Measurements from ENCODE around the gene ART3. TPM values are rescaled to one million over a fixed set of nuclear protein-coding genes. Genes with fewer than 3 reads are reported as not detected.

The ART3 gene
- total RNA-seq, 2 experiments from 2014 or later, result not detected

DNA sequence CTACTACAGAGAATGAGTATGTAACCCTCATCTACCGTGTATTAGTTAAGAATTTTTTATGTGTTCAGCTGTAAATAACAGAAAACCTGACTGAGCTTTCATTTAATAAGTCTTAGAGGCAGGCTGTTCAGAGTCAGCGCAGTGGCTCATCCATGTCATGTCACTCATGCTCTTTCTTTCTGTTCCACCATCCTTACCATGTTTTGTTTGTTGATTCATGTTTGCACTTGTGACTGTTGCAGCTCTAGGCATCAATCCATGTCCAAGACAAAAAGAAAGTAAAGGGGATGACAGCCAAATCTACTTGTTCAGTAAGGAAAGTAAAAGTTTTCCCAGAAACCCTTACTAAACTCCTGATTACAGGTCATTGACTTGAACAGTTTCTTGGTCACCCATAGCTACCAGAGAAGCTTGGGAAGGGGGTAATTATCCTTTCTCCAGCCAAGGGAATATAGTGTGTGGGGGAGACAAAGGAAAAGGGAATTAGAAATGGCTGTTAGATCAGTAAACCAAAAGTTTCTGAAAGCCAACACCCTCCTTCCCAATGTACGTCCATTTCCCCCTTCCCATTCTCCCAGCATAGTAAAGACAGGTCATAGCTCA is 9.0 kb downstream of the ART3 start:
- CTCF ChIA-PET, result interaction anchor here (0.7 to 3.0 kb wide), 4 partner anchors 29 to 188 kb away, joined by 3 to 18 read pairs (median 5); no protein-coding TSS in a partner anchor
- intact Hi-C loops (cut with micrococcal nuclease), result loop anchor here (10.0 kb wide), 1 partner anchor 169 kb away; no protein-coding TSS in a partner anchor
- Mint-ChIP-seq H3K4me1 (ENCODE audit: low read depth) (no peaks in the 10 kb centered on the region), H3K4me3 (no peak overlapping the region), H3K9me3 (no peaks in the 10 kb centered on the region), H3K27me3 (no peaks in the 10 kb centered on the region), H3K36me3 (ENCODE audit: low read depth) (no peaks in the 10 kb centered on the region), H3K27ac (no peak overlapping the region)
- TF ChIP-seq, protein P1, sequence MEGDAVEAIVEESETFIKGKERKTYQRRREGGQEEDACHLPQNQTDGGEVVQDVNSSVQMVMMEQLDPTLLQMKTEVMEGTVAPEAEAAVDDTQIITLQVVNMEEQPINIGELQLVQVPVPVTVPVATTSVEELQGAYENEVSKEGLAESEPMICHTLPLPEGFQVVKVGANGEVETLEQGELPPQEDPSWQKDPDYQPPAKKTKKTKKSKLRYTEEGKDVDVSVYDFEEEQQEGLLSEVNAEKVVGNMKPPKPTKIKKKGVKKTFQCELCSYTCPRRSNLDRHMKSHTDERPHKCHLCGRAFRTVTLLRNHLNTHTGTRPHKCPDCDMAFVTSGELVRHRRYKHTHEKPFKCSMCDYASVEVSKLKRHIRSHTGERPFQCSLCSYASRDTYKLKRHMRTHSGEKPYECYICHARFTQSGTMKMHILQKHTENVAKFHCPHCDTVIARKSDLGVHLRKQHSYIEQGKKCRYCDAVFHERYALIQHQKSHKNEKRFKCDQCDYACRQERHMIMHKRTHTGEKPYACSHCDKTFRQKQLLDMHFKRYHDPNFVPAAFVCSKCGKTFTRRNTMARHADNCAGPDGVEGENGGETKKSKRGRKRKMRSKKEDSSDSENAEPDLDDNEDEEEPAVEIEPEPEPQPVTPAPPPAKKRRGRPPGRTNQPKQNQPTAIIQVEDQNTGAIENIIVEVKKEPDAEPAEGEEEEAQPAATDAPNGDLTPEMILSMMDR (IDR thresholded peaks at IDR 0.05), result no peak
- ATAC-seq (no peak), DNase-seq (no peak)
- POLR2A ChIA-PET, result no interaction called here

DNA sequence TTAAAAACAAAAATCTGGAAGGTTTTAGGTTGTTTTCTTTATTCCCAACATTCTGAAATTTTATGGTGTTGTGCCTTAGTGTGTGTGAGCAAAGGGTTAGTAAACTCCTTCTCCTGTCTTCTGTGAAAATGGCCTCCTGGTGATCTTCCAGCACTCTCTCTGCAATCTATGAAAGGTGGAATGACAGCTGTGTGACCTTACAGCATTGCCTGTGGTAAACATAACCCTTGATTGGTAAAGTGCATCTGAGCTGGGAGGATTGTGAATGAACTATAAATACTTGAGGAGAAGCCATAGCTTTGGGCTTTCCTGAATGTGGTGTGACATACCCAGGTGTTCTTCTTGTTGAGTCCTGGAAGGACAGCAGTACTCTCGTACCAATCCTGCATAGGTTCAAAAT is 10.0 kb downstream of the ART3 start:
- Mint-ChIP-seq H3K36me3 (ENCODE audit: low read depth) (no peaks in the 10 kb centered on the region), H3K4me3 (no peak overlapping the region), H3K27me3 (no peaks in the 10 kb centered on the region), H3K27ac (no peak overlapping the region), H3K4me1 (ENCODE audit: low read depth) (no peaks in the 10 kb centered on the region), H3K9me3 (no peaks in the 10 kb centered on the region)
- ChIA-PET POLR2A (no interaction called here), CTCF (interaction anchor here (0.6 to 3.0 kb wide), 2 partner anchors 88 to 95 kb away, joined by 3 to 18 read pairs; no protein-coding TSS in a partner anchor)
- intact Hi-C loops (cut with micrococcal nuclease), result loop anchor here (10.0 kb wide), 1 partner anchor 170 kb away; no protein-coding TSS in a partner anchor
- ATAC-seq (no peak), DNase-seq (no peak)
- TF ChIP-seq, protein P1 (IDR thresholded peaks at IDR 0.05), result no peak

DNA sequence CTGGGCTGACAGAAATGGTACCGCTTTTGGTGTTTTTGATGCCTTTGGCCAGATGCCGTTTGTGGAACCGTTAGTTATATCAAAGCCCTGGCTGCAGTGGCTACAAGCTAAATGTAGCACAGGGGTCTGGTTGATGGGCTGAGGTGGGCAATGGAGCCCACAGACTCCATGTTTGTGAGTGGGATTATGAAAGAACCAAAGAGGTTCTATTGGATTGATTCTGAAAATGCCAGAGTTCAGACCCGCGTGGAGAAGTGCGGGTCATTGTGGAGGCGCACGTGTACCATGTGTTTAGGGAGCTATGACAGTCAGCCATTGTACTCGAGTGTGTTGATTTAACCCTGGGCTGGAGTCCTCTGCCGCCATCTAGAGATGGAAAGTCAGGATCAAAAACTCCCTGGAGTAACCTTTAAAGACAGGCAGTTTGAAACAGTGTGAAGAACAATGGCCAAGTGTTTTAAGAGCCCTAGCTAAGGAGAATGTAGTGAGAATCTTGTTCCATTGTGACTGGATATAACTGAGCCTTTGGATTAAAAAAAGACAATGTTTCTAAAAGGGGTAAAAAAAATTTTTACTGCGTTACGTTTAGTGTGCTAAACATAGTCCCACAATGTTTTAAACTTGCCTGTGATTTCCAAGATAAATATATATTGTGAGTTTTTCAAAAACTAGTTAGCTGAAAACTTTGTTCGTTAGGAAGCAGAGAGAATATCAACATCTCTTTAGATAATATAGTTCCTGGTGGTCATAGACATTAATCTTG is 12.7 kb downstream of the ART3 start:
- POLR2A ChIA-PET, result no interaction called here
- no peak overlapping the region for H3K4me3 Mint-ChIP-seq
- no peak overlapping the region for H3K27ac Mint-ChIP-seq
- H3K36me3 Mint-ChIP-seq (ENCODE audit: low read depth), result no peaks in the 10 kb centered on the region
- intact Hi-C loops (cut with micrococcal nuclease), result loop anchor here (10.0 kb wide), 1 partner anchor 172 kb away; no protein-coding TSS in a partner anchor
- CTCF ChIA-PET, result interaction anchor here (0.6 to 2.0 kb wide), 15 partner anchors 11 to 193 kb away, joined by 3 to 11 read pairs (median 3); partner anchors contain the start of genes ART3 and SDAD1
- TF ChIP-seq, protein P1 (IDR thresholded peaks at IDR 0.05), result no peak
- no peaks in the 10 kb centered on the region for H3K27me3 Mint-ChIP-seq
- ATAC-seq (peak; percentile 53), DNase-seq (peak; percentile 17)
- H3K9me3 Mint-ChIP-seq, result no peaks in the 10 kb centered on the region
- H3K4me1 Mint-ChIP-seq (ENCODE audit: low read depth), result peaks cover 3% of the 10 kb centered on the region

DNA sequence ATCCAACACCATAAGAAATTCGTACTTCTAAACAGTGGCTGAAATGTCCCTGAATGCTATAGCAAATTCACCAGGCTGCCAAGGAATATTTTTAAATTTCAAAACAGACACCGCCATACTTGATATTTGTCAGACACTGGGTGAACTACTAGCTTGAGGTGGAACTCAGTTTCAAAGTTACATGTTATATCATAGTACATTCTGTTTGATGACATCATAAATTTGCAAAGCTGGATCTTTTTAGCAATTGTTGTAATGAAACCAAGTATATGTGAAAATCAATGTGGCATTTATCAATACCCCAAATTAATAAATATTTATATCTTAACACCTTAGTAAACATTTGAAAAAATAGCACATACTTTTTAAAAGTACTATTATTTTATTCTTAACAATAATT is 14.2 kb downstream of the ART3 start:
- TF ChIP-seq, protein P1 (IDR thresholded peaks at IDR 0.05), result no peak
- CTCF ChIA-PET, result interaction anchor here (1.1 kb wide), 1 partner anchor 91 kb away, joined by 3 read pairs; no protein-coding TSS in a partner anchor
- no peak for ATAC-seq
- Mint-ChIP-seq H3K4me1 (ENCODE audit: low read depth) (peaks cover 3% of the 10 kb centered on the region), H3K27me3 (peaks cover 2% of the 10 kb centered on the region), H3K9me3 (no peaks in the 10 kb centered on the region), H3K27ac (no peak overlapping the region), H3K36me3 (ENCODE audit: low read depth) (no peaks in the 10 kb centered on the region), H3K4me3 (no peak overlapping the region)
- intact Hi-C loops (cut with micrococcal nuclease), result loop anchor here (10.0 kb wide), 1 partner anchor 174 kb away; no protein-coding TSS in a partner anchor
- POLR2A ChIA-PET, result no interaction called here
- no peak for DNase-seq

Data from activated CD8-positive, alpha-beta T cell treated with anti-CD3 and anti-CD28 coated beads for 36 hours (primary cell).